Keratinocyte (primary cell): Measurements from ENCODE around the gene DMBX1.

ENCODE experiments used
- EZH2 ChIP-seq: IDR thresholded peaks from one replicate; pipeline ENCODE4 v1.6.1; 2012; ENCODE audit warnings: inconsistent platforms, mild to moderate bottlenecking, low read length, moderate library complexity
- TF ChIP-seq, protein P1 (sequence below), 3 experiments: IDR thresholded peaks in 1 of 3; conservative IDR thresholded peaks in 1 of 3; optimal IDR thresholded peaks in 1 of 3; 2 replicates in 2 of 3; 3 replicates in 1 of 3; pipeline versions ENCODE3 to v1.5.1; 2011; ENCODE audit warnings: low read length in 3 of 3, mild to moderate bottlenecking in 3 of 3, moderate library complexity in 2 of 3, control low read depth in 1 of 3, inconsistent platforms in 1 of 3; ENCODE audit not compliant: insufficient read depth in 2 of 3; ENCODE audit errors: extremely low read depth in 1 of 3

DNA sequence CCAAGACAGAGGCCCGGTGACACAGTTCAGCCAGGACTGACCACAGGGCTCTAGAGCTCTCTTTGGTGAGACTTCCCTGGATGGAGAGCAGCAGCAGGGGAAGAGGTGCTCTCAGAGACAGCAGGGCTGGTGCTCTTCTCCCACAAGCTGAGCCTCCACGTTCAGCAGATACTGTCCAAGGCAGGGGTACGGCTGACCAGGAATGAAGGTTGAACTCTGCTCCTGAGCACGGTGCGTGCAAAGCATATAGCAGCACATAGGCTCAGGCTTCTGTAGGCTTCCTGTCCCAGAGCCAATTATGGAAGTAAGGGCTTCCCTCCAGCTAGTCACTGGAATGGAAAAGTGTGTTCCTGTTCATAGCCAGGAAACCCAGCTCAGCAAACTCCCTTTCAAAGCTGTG is 23.9 kb downstream of the DMBX1 start:
- no peak for TF ChIP-seq EZH2
- TF ChIP-seq, protein P1, sequence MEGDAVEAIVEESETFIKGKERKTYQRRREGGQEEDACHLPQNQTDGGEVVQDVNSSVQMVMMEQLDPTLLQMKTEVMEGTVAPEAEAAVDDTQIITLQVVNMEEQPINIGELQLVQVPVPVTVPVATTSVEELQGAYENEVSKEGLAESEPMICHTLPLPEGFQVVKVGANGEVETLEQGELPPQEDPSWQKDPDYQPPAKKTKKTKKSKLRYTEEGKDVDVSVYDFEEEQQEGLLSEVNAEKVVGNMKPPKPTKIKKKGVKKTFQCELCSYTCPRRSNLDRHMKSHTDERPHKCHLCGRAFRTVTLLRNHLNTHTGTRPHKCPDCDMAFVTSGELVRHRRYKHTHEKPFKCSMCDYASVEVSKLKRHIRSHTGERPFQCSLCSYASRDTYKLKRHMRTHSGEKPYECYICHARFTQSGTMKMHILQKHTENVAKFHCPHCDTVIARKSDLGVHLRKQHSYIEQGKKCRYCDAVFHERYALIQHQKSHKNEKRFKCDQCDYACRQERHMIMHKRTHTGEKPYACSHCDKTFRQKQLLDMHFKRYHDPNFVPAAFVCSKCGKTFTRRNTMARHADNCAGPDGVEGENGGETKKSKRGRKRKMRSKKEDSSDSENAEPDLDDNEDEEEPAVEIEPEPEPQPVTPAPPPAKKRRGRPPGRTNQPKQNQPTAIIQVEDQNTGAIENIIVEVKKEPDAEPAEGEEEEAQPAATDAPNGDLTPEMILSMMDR (optimal IDR thresholded peaks at IDR 0.05 in 1 of 3, IDR thresholded peaks at IDR 0.05 in 1 of 3, conservative IDR thresholded peaks at IDR 0.05 in 1 of 3; ENCODE audit: extremely low read depth in 1 of 3, insufficient read depth in 2 of 3, low read length in 3 of 3) = no peak
